GM21526 (cell line): Measurements from ENCODE around the gene MITD1.
"Not testable (repeated sequence)": the region's sequence is repeated elsewhere in the genome, so short reads cannot be mapped to it uniquely, and the experiment has no call there.

Experiments
- ATAC-seq: cut with Tn5 transposase; IDR thresholded peaks from one replicate; pipeline ENCODE4 v1.9.1; 2021; ENCODE audit warnings: moderate library complexity; ENCODE audit not compliant: unreplicated experiment, low FRiP score

MITD1 gene

GRCh38 chr2:99156891-99157290 lies 24.0 kb downstream of the MITD1 start:
- no peak for ATAC-seq

- peak; percentile 91 for ATAC-seq
Measured at GRCh38 chr2:99154643-99155536, 26.0 kb downstream of the MITD1 start, which contains the start of the genes LIPT1 and TSGA10. TSS of gene LIPT1 (plus strand) at chr2:99154967. CDS start at chr2:99161958, 6,991 bp downstream. TSS of gene TSGA10 (minus strand) at chr2:99154942. CDS start at chr2:99109439, 45,503 bp downstream.

GRCh38 chr2:99153921-99154604 lies 26.8 kb downstream of the MITD1 start:
- no peak for ATAC-seq

- no peak for ATAC-seq
Measured at GRCh38 chr2:99152199-99152895, 28.5 kb downstream of the MITD1 start.

GRCh38 chr2:99150706-99151105 lies 30.2 kb downstream of the MITD1 start:
- ATAC-seq, result no peak

GRCh38 chr2:99141110-99142108 lies 39.4 kb downstream of the MITD1 start, which contains the start of gene C2orf15:
TSS of gene C2orf15 (plus strand) at chr2:99141707. CDS start at chr2:99150559, 8,852 bp downstream.
- peak; percentile 77 for ATAC-seq

GRCh38 chr2:99140860-99141109 lies 40.1 kb downstream of the MITD1 start:
- no peak for ATAC-seq

- ATAC-seq, result no peak
Measured at GRCh38 chr2:99140056-99140859, 40.6 kb downstream of the MITD1 start.

GRCh38 chr2:99139003-99139402 lies 41.9 kb downstream of the MITD1 start:
- ATAC-seq, result no peak

GRCh38 chr2:99135044-99135556 lies 45.8 kb downstream of the MITD1 start:
- not testable (repeated sequence) for ATAC-seq

- no peak for ATAC-seq
Measured at GRCh38 chr2:99127981-99128380, 52.9 kb downstream of the MITD1 start.
